NK-92 treated with Interleukin-12 subunit alpha and Interleukin-12 subunit beta, amount 100 ng/mL, for 24 hours (cell line): ENCODE data around the gene KRTAP22-2.

ENCODE experiments used
- DNase-seq: peaks from one replicate; lab custom pipeline; 2025; lab: John Stamatoyannopoulos, UW

Gene KRTAP22-2

DNA sequence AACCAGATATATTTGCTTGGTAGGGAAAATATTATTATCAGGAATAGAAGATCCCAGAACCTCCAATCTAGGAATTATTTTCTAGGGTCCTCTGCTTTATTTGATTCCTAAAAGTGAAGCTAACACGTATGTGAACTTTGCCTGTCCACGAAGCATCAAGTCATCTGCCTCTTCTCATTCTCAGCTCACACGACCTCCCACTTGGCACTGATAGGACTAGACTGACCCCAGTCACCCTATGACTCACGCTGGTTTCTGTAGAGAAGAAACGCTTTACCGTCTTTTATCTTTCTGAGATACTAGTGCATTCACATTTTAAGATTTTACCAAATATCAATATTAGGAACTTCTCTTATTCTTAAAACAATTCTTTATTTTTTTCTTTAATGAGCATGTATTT lies 27.1 kb downstream of the KRTAP22-2 start:
- no peak for DNase-seq

GRCh38 chr21:30561957-30562356 lies 28.2 kb downstream of the KRTAP22-2 start:
- DNase-seq, result no peak

GRCh38 chr21:30561264-30561895 lies 28.8 kb downstream of the KRTAP22-2 start, which contains the start of gene KRTAP19-7:
Gene KRTAP19-7 (minus strand): TSS chr21:30561314. CDS start chr21:30561289, 25 bp downstream.
- DNase-seq, result no peak

- DNase-seq, result no peak
Observed at GRCh38 chr21:30555095-30555494, 35.1 kb downstream of the KRTAP22-2 start.

DNA sequence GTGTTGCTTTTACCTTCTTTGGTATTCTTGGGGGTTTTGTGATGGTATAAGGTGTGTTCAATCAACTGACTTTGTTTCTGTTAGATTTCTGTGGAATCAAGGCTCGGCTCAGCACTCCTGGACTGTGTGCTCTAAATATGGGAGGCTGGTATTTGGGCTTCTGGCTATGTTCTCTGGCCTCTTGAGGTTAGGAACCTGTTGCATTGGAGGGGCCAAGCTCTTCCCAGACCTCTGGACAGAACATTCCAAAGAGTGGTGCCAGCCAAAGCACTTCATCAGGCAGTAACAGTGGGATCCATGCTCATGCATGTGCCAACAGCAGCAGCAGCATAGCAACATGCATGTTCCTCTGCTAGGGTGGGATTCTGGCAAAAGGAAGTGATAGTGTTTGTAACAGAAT lies 37.4 kb downstream of the KRTAP22-2 start:
- no peak for DNase-seq

DNA sequence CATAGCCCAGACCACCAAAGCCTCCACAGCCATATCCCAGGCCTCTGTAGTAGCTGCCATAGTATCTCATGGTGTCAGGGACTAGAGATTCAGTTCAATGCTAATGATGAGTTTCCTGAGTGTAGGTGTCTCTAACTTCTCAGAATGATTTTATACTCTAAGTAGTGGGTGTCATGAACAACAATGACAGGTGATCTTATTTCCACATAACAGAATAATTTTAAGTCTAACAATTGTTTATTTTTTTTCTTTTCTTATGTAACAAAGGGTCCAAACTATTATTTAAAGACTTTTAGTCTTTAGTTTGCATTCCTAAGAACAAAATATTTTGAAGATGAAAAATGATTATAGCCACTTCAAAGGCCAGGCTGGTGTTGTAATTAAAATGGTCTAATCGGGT lies 48.4 kb downstream of the KRTAP22-2 start, which contains the start of gene KRTAP19-6:
Gene KRTAP19-6 (minus strand): TSS at position 101 of the 400 bp plus-strand sequence. CDS start 31 bp downstream, at position 70.
- no peak for DNase-seq
